ENCODE measurements around the gene HIPK3.

- TF ChIP-seq CTCF (IDR thresholded peaks at IDR 0.05) (no peak), EZH2 (IDR thresholded peaks at IDR 0.05) (no peak)
Observed at GRCh38 chr11:33368931-33369330, 111.8 kb downstream of the HIPK3 start.
